Stomach (tissue), 9 donors: ENCODE measurements around the gene GRXCR2. TPM values are rescaled to one million over a fixed set of nuclear protein-coding genes. Genes with fewer than 3 reads are reported as not detected.
"Not testable (repeated sequence)": the region's sequence is repeated elsewhere in the genome, so short reads cannot be mapped to it uniquely, and the experiment has no call there.

Source experiments
- DNase-seq, 2 donors: peaks; one replicate each; pipeline versions ENCODE4 v3.0.0 to v3.0.0-alpha.2; 2013 to 2019
- H3K27ac ChIP-seq, 5 donors: fragments of 200-600 bp in 4 of 5; sonication (generic) in 4 of 5; one replicate each; pipeline ENCODE4 v1.5.1; 2013 to 2019; ENCODE audit warnings: mild to moderate bottlenecking in 1 of 5, moderate library complexity in 1 of 5
- H3K27me3 ChIP-seq, 3 donors: fragments of 200-600 bp; sonication (generic); one replicate each; pipeline ENCODE4 v1.5.1; 2017 to 2019; ENCODE audit warnings: mixed run types in 1 of 3
- H3K36me3 ChIP-seq, 4 donors: fragments of 200-600 bp; sonication (generic); 1 replicate in 3 of 4; 2 replicates in 1 of 4; pipeline ENCODE4 v1.5.1; 2016 to 2019
- H3K4me1 ChIP-seq, 4 donors: fragments of 200-600 bp; sonication (generic); one replicate each; pipeline ENCODE4 v1.5.1; 2016 to 2019
- H3K4me3 ChIP-seq, 4 donors: fragments of 200-600 bp; sonication (generic) in 3 of 4; one replicate each; pipeline ENCODE4 v1.5.1; 2016 to 2019; ENCODE audit warnings: mild to moderate bottlenecking in 1 of 4
- H3K9me3 ChIP-seq, 4 donors: fragments of 200-600 bp; sonication (generic); one replicate each; pipeline ENCODE4 v1.5.1; 2016 to 2019
- CTCF ChIP-seq, 7 experiments: fragments of 450-650 bp in 4 of 7; fragments of 200-600 bp in 3 of 7; sonication (generic) in 3 of 7; IDR thresholded peaks; one replicate each; pipeline ENCODE4 v1.5.1; 2016 to 2019; ENCODE audit warnings: antibody characterized with exemption in 7 of 7, control low read depth in 2 of 7, mild to moderate bottlenecking in 1 of 7
- EP300 ChIP-seq: sonication (generic); formaldehyde crosslinking; IDR thresholded peaks from one replicate; pipeline ENCODE4 v1.6.1; 2017; ENCODE audit warnings: antibody characterized with exemption
- POLR2A ChIP-seq, 4 donors: fragments of 450-650 bp; IDR thresholded peaks; one replicate each; pipeline ENCODE4 v1.6.1; 2016; ENCODE audit warnings: antibody characterized with exemption in 4 of 4, control low read depth in 2 of 4, mild to moderate bottlenecking in 1 of 4, moderate library complexity in 1 of 4
- POLR2AphosphoS5 ChIP-seq, 3 donors: sonication (generic); formaldehyde crosslinking; IDR thresholded peaks; one replicate each; pipeline ENCODE4 v1.6.1; 2016; ENCODE audit warnings: antibody characterized with exemption in 3 of 3
- WGBS, 5 donors: extraction: QIAGEN DNeasy Blood & Tissue Kit in 3 of 5; methylation state at CpG; one replicate each; pipeline versions ENCODE4 v1.1.5 to v1.1.7; 2013 to 2018; 5-methylcytosine and 5-hydroxymethylcytosine counted together
- intact Hi-C: fragments of 100-400 bp; cut with DNase I; formaldehyde crosslinking; loops from one replicate; pipeline ENCODE4 v1.15.1; 2023; ENCODE audit warnings: low total_unique reads
- polyA plus RNA-seq, 3 donors: library from polyadenylated mRNA; stranded (reverse); fragments of 200-250 nt; gene quantifications; one replicate each; pipeline ENCODE4 v1.2.3, GENCODE V29; 2013
- total RNA-seq, 5 donors: library from RNA; depleted of rRNA; stranded (reverse); fragments of >200 nt; gene quantifications; one replicate each; pipeline versions ENCODE4 v1.1.0 to v1.2.3, GENCODE V29; 2014 to 2016
- donor health status: healthy with polysubstance abuse.
- donor health status: Bipolar disorder and iron deficiency.
- donor health status: healthy.

The GRXCR2 gene
- total and polyA plus RNA-seq, 8 donors, result not detected

- Histone ChIP-seq H3K4me1 (peaks cover 7 to 38% (median 24%) of the 10 kb centered on the region in 4 donors), H3K27me3 (no peaks in the 10 kb centered on the region), H3K27ac (peak overlapping the region in 3 of 5 donors; percentile 11 to 60 (median 14)), H3K4me3 (no peak overlapping the region), H3K36me3 (no peaks in the 10 kb centered on the region), H3K9me3 (no peaks in the 10 kb centered on the region)
- TF ChIP-seq POLR2AphosphoS5 (IDR thresholded peaks at IDR 0.05) (peak in 1 of 3 donors; percentile 45), EP300 (no peak), CTCF (IDR thresholded peaks at IDR 0.05) (no peak)
- DNase-seq, result peak; percentile 58 to 62
- 30 to 71% (median 45%) methylated on average over 6 of the region's 6 CpGs for WGBS, 5 donors
- intact Hi-C loops, result no loop called here
Measured at GRCh38 chr5:145838276-145838675, 34.5 kb downstream of the GRXCR2 start.

- H3K9me3 ChIP-seq, H3K27me3 ChIP-seq, intact Hi-C loops, DNase-seq, H3K36me3 ChIP-seq: not testable (repeated sequence)
- Histone ChIP-seq H3K4me3 (peak overlapping the region in 3 of 4 donors; percentile 67 to 78 (median 74)), H3K27ac (peak overlapping the region; percentile 86 to 90 (median 86)), H3K4me1 (peaks cover 7 to 45% (median 41%) of the 10 kb centered on the region in 4 donors)
- WGBS, 5 donors, result 94 to 97% (median 96%) methylated on average over 13 of the region's 13 CpGs
Measured at GRCh38 chr5:145836241-145836640, 36.6 kb downstream of the GRXCR2 start.

- H3K4me3 ChIP-seq, result peak overlapping the region; percentile 67 to 78 (median 71)
- H3K4me1 ChIP-seq, result peaks cover 7 to 49% (median 45%) of the 10 kb centered on the region in 4 donors
- TF ChIP-seq POLR2A (IDR thresholded peaks at IDR 0.05) (no peak), CTCF (IDR thresholded peaks at IDR 0.05) (no peak), EP300 (no peak), POLR2AphosphoS5 (IDR thresholded peaks at IDR 0.05) (no peak)
- H3K36me3 ChIP-seq, result no peaks in the 10 kb centered on the region
- intact Hi-C loops, result no loop called here
- no peak for DNase-seq
- no peaks in the 10 kb centered on the region for H3K9me3 ChIP-seq
- H3K27me3 ChIP-seq, result no peaks in the 10 kb centered on the region
- peak overlapping the region; percentile 86 to 90 (median 86) for H3K27ac ChIP-seq
- 42 to 54% (median 51%) methylated on average over 18 of the region's 18 CpGs for WGBS, 5 donors
Measured at GRCh38 chr5:145835848-145836239, 37.0 kb downstream of the GRXCR2 start.

- intact Hi-C loops, result no loop called here
- TF ChIP-seq POLR2AphosphoS5 (IDR thresholded peaks at IDR 0.05) (peak in 2 of 3 donors; percentile 70 to 87), CTCF (IDR thresholded peaks at IDR 0.05) (peak in 1 of 7 experiments; percentile 7), EP300 (no peak), POLR2A (IDR thresholded peaks at IDR 0.05) (peak in 1 of 4 donors; percentile 34)
- 0 to 4% (median 1%) methylated on average over 33 to 71 of the region's 71 CpGs for WGBS, 5 donors
- DNase-seq, result peak; percentile 94 to 96
- peaks cover 7 to 53% (median 50%) of the 10 kb centered on the region in 4 donors for H3K4me1 ChIP-seq
- H3K27me3 ChIP-seq, result no peaks in the 10 kb centered on the region
- H3K36me3 ChIP-seq, result no peaks in the 10 kb centered on the region
- H3K4me3 ChIP-seq, result peak within 1 kb of the TSS; percentile 67 to 78 (median 71)
- peak within 1 kb of the TSS; percentile 86 to 90 (median 86) for H3K27ac ChIP-seq
- H3K9me3 ChIP-seq, result no peaks in the 10 kb centered on the region
Measured at GRCh38 chr5:145834917-145835847, 37.6 kb downstream of the GRXCR2 start, which contains the start of gene PRELID2. Gene PRELID2 (minus strand): TSS chr5:145835342. CDS start chr5:145835251, 91 bp downstream.
